ENCODE results near the gene CNPY3.

CNPY3 gene

GRCh38 chr6:42929821-42930360, 611 bp downstream of the CNPY3 start (continued):
- TF ChIP-seq ZNF423 (tag by site-specific recombination; IDR thresholded peaks at IDR 0.05) (peak; percentile 6; the same call in 1 of the 2 replicates), ZNF548 (tag by site-specific recombination; IDR thresholded peaks at IDR 0.05) (no peak), ZNF16 (tag by site-specific recombination; IDR thresholded peaks at IDR 0.05; ENCODE audit: low read depth) (peak; percentile 3; the same call in 1 of the 2 replicates), GLIS2 (tag by site-specific recombination; IDR thresholded peaks at IDR 0.05) (peak; percentile 2; the same call in 1 of the 2 replicates), ZNF521 (tag by site-specific recombination; IDR thresholded peaks at IDR 0.05) (no peak), ZFP69B (tag by site-specific recombination; IDR thresholded peaks at IDR 0.05) (peak; percentile 98), ZNF18 (tag by site-specific recombination; IDR thresholded peaks at IDR 0.05) (0 out of 2 replicates have a peak, but pooled peaks have one; percentile 8), ZNF362 (tag by site-specific recombination; IDR thresholded peaks at IDR 0.05) (0 out of 2 replicates have a peak, but pooled peaks have one; percentile 35), ZFP37 (tag by site-specific recombination; IDR thresholded peaks at IDR 0.05) (0 out of 2 replicates have a peak, but pooled peaks have one; percentile 13), ZBTB20 (tag by site-specific recombination; IDR thresholded peaks at IDR 0.05) (peak; percentile 87), BCL6B (tag by site-specific recombination; IDR thresholded peaks at IDR 0.05) (0 out of 2 replicates have a peak, but pooled peaks have one; percentile 25), ZBTB10 (tag by site-specific recombination; IDR thresholded peaks at IDR 0.05) (0 out of 2 replicates have a peak, but pooled peaks have one; percentile 32), IKZF3 (tag by site-specific recombination; IDR thresholded peaks at IDR 0.05) (peak; percentile 39; the same call in 1 of the 2 replicates), PATZ1 (tag by site-specific recombination; IDR thresholded peaks at IDR 0.05) (peak; percentile 61; the same call in 1 of the 2 replicates), ZNF2 (tag by site-specific recombination; IDR thresholded peaks at IDR 0.05) (0 out of 2 replicates have a peak, but pooled peaks have one; percentile 47)

GRCh38 chr6:42932412-42932811, 3.1 kb downstream of the CNPY3 start:
- H3K27ac ChIP-seq (ENCODE audit: extremely low read depth, low read depth, low read length) = no peak overlapping the region
- peaks cover 3% of the 10 kb centered on the region; the same call in 1 of the 2 replicates for H3K4me1 ChIP-seq (ENCODE audit: control insufficient read depth, insufficient read depth, low read length)
- no peaks in the 10 kb centered on the region for H3K9me3 ChIP-seq (ENCODE audit: control insufficient read depth, insufficient read depth, low read depth, low read length)
- CTCF ChIA-PET = interaction anchor here (0.7 to 2.0 kb wide), 3 partner anchors 13 to 43 kb away, joined by 3 to 5 read pairs (median 3); no protein-coding TSS in a partner anchor
- peaks cover 10 to 51% of the 10 kb centered on the region in 2 experiments; a peak in 2 of 3 replicates for H3K36me3 ChIP-seq (ENCODE audit: control insufficient read depth in 2 of 2, insufficient read depth in 1 of 2, low read length in 2 of 2)
- POLR2A ChIA-PET = no interaction called here
- TF ChIP-seq ZNF600 (tag by site-specific recombination; IDR thresholded peaks at IDR 0.05) = no peak
- TF ChIP-seq ZNF624 (tag by site-specific recombination; IDR thresholded peaks at IDR 0.05) = no peak
- peak; percentile 77 for TF ChIP-seq ZBTB17 (tag by site-specific recombination; IDR thresholded peaks at IDR 0.05)
- 0 out of 2 replicates have a peak, but pooled peaks have one; percentile 25 for TF ChIP-seq PRDM1 (tag by site-specific recombination; IDR thresholded peaks at IDR 0.05)
- 0 out of 2 replicates have a peak, but pooled peaks have one; percentile 22 for TF ChIP-seq SP2 (tag by site-specific recombination; IDR thresholded peaks at IDR 0.05)
- TF ChIP-seq ZFHX2 (tag by site-specific recombination; conservative IDR thresholded peaks at IDR 0.05) = peak; percentile 49
- peak; percentile 23; the same call in 1 of the 2 replicates for TF ChIP-seq EGR2 (tag by site-specific recombination; IDR thresholded peaks at IDR 0.05; ENCODE audit: low read depth)
- 0 out of 2 replicates have a peak, but pooled peaks have one; percentile 25 for TF ChIP-seq WT1 (tag by site-specific recombination; IDR thresholded peaks at IDR 0.05)
- H3K4me3 ChIP-seq (ENCODE audit: low read depth, low read length) = no peak overlapping the region
